Panc1 (cell line): ENCODE measurements around the gene RPL19. TPM values are rescaled to one million over a fixed set of nuclear protein-coding genes. Genes with fewer than 3 reads are reported as not detected.

Experiments used
- ATAC-seq: fragments of 200-7000 bp; cut with Tn5 transposase; 2 replicates; pipeline ENCODE4 v1.9.1; 2020; ENCODE audit warnings: mild to moderate bottlenecking, moderate library complexity
- BruUV-seq: library from RNA; stranded (reverse); fragments of 400-500 nt; replicated peaks from 2 replicates; lab custom pipeline; 2021; lab: Mats Ljungman, UMichigan
- CTCF ChIA-PET: fragments of 300-600 bp; sonication (Branson Sonifier 250); formaldehyde crosslinking; loops from one replicate; lab custom pipeline; 2022; ENCODE audit warnings: antibody characterized with exemption; lab: Charles Lee
- POLR2A ChIA-PET: fragments of 300-600 bp; sonication (Branson Sonifier 250); formaldehyde crosslinking; loops from one replicate; lab custom pipeline; 2022; ENCODE audit warnings: antibody characterized with exemption; lab: Charles Lee
- DNase-seq: peaks from one replicate; pipeline ENCODE4 v3.0.0-alpha.2; 2010; ENCODE audit warnings: low read depth, low spot score
- H3K27ac ChIP-seq: 2 replicates; pipeline ENCODE4 v1.5.1; 2011; ENCODE audit warnings: mild to moderate bottlenecking, low read length, inconsistent platforms
- H3K27me3 ChIP-seq: fragments of 200-500 bp; sonication (Bioruptor generic); 2 replicates; pipeline ENCODE4 v1.6.0; 2014; ENCODE audit warnings: low read length, inconsistent platforms; ENCODE audit not compliant: control insufficient read depth, insufficient read depth
- H3K36me3 ChIP-seq: fragments of 200-500 bp; sonication (Bioruptor generic); 2 replicates; pipeline ENCODE4 v1.5.1; 2014; ENCODE audit warnings: inconsistent platforms, mild to moderate bottlenecking, low read length, moderate library complexity; ENCODE audit not compliant: control insufficient read depth, insufficient read depth
- H3K4me1 ChIP-seq: 2 replicates; pipeline ENCODE4 v1.5.1; 2011; ENCODE audit warnings: inconsistent platforms, mild to moderate bottlenecking, low read length, moderate library complexity; ENCODE audit not compliant: control insufficient read depth, insufficient read depth
- H3K4me3 ChIP-seq, 2 experiments: 2 replicates each; pipeline ENCODE4 v1.5.1; 2011 to 2012; ENCODE audit warnings: low read depth in 2 of 2, low read length in 2 of 2, mild to moderate bottlenecking in 2 of 2, inconsistent platforms in 1 of 2, moderate library complexity in 1 of 2
- H3K9me3 ChIP-seq: fragments of 200-500 bp; sonication (Bioruptor generic); 2 replicates; pipeline ENCODE4 v1.5.1; 2014; ENCODE audit warnings: low read depth, mild to moderate bottlenecking, inconsistent platforms, low read length, moderate library complexity; ENCODE audit not compliant: control insufficient read depth, insufficient read depth
- CTCF ChIP-seq: fragments of 450-650 bp; IDR thresholded peaks from 2 replicates; pipeline ENCODE4 v1.5.1; 2017; ENCODE audit warnings: mild to moderate bottlenecking
- POLR2AphosphoS5 ChIP-seq: IDR thresholded peaks from 2 replicates; pipeline ENCODE4 v1.6.1; 2012; ENCODE audit warnings: mild to moderate bottlenecking, low read depth, low read length, moderate library complexity
- REST ChIP-seq, 2 experiments: IDR thresholded peaks; 2 replicates each; pipeline ENCODE4 v1.6.1; 2011 to 2012; ENCODE audit warnings: low read depth in 2 of 2, control low read depth in 1 of 2, low read length in 1 of 2, mild to moderate bottlenecking in 1 of 2, moderate library complexity in 1 of 2; ENCODE audit not compliant: insufficient read depth in 1 of 2
- SIN3A ChIP-seq: IDR thresholded peaks from 2 replicates; pipeline ENCODE4 v1.6.1; 2012; ENCODE audit warnings: low read depth, mild to moderate bottlenecking, low read length, moderate library complexity, borderline replicate concordance; ENCODE audit not compliant: insufficient read depth
- TCF7L2 ChIP-seq: IDR thresholded peaks from 2 replicates; pipeline ENCODE4 v1.6.1; 2011; ENCODE audit warnings: mild to moderate bottlenecking, low read depth, low read length, inconsistent platforms
- in situ Hi-C: cut with HindIII; loops from 2 replicates; pipeline ENCODE4 v1.10.0; 2016; ENCODE audit warnings: low sequenced_read_pairs, low pct_unique_long_range_greater_than_20kb
- intact Hi-C: fragments of 100-400 bp; cut with micrococcal nuclease; formaldehyde crosslinking; loops from one replicate; pipeline ENCODE4 v1.10.0; 2022; ENCODE audit not compliant: unreplicated experiment
- total RNA-seq: library from RNA; stranded (reverse); gene quantifications from one replicate; pipeline ENCODE4 v1.2.1, GENCODE V29; 2021; ENCODE audit not compliant: unreplicated experiment

RPL19 gene
- total RNA-seq, 1 experiment from 2014 or later, result 971 TPM

- H3K27me3 ChIP-seq, result no peaks in the 10 kb centered on the region
- no peak for TF ChIP-seq SIN3A
- in situ Hi-C loops (no loop called here), intact Hi-C loops (no loop called here)
- CTCF ChIA-PET, result no interaction called here
- no peaks in the 10 kb centered on the region for H3K36me3 ChIP-seq
- DNase-seq (no peak), ATAC-seq (no peak)
- H3K4me1 ChIP-seq, result peaks cover 3% of the 10 kb centered on the region; the same call in 1 of the 2 replicates
- no TSS peak for BruUV-seq
- POLR2A ChIA-PET, result no interaction called here
- H3K4me3 ChIP-seq, result no peak overlapping the region
- no peak overlapping the region for H3K27ac ChIP-seq
- H3K9me3 ChIP-seq, result no peaks in the 10 kb centered on the region
These were observed 28.1 kb upstream of the RPL19 start for GRCh38 chr17:39171933-39172332.

GRCh38 chr17:39173080-39173479 lies 27.0 kb upstream of the RPL19 start:
- no peak overlapping the region for H3K4me3 ChIP-seq
- intact Hi-C loops (no loop called here), in situ Hi-C loops (no loop called here)
- H3K27ac ChIP-seq, result no peak overlapping the region
- H3K36me3 ChIP-seq, result no peaks in the 10 kb centered on the region
- no peaks in the 10 kb centered on the region for H3K27me3 ChIP-seq
- no peak; the same call in 1 of the 2 replicates for ATAC-seq
- H3K9me3 ChIP-seq, result no peaks in the 10 kb centered on the region
- peaks cover 3% of the 10 kb centered on the region; the same call in 1 of the 2 replicates for H3K4me1 ChIP-seq
- DNase-seq, result no peak
- no TSS peak for BruUV-seq
- no peak for TF ChIP-seq POLR2AphosphoS5
- TF ChIP-seq SIN3A, result no peak
- POLR2A ChIA-PET, result no interaction called here
- CTCF ChIA-PET, result interaction anchor here (0.7 kb wide), 1 partner anchor 9 kb away, joined by 3 read pairs; no protein-coding TSS in a partner anchor

- DNase-seq (no peak), ATAC-seq (peak; percentile 38; the same call in 1 of the 2 replicates)
- H3K27me3 ChIP-seq, result no peaks in the 10 kb centered on the region
- H3K4me1 ChIP-seq, result peaks cover 3% of the 10 kb centered on the region; the same call in 1 of the 2 replicates
- H3K36me3 ChIP-seq, result no peaks in the 10 kb centered on the region
- no peaks in the 10 kb centered on the region for H3K9me3 ChIP-seq
- no TSS peak for BruUV-seq
- ChIA-PET POLR2A (no interaction called here), CTCF (interaction anchor here (0.7 to 2.2 kb wide), 5 partner anchors 10 to 190 kb away, joined by 3 to 17 read pairs (median 4); no protein-coding TSS in a partner anchor)
- H3K4me3 ChIP-seq, result no peak overlapping the region
- TF ChIP-seq TCF7L2 (no peak), SIN3A (no peak), REST (IDR thresholded peaks at IDR 0.05; ENCODE audit: insufficient read depth in 1 of 2, low read depth in 2 of 2, low read length in 1 of 2) (no peak), POLR2AphosphoS5 (no peak), CTCF (no peak)
- H3K27ac ChIP-seq, result no peak overlapping the region
- intact Hi-C loops (no loop called here), in situ Hi-C loops (no loop called here)
These were observed 26.4 kb upstream of the RPL19 start for GRCh38 chr17:39173526-39174274.
